ENCODE data around the gene ELANE.
"Not testable (repeated sequence)": the region's sequence is repeated elsewhere in the genome, so short reads cannot be mapped to it uniquely, and the experiment has no call there.

The ELANE gene

DNA sequence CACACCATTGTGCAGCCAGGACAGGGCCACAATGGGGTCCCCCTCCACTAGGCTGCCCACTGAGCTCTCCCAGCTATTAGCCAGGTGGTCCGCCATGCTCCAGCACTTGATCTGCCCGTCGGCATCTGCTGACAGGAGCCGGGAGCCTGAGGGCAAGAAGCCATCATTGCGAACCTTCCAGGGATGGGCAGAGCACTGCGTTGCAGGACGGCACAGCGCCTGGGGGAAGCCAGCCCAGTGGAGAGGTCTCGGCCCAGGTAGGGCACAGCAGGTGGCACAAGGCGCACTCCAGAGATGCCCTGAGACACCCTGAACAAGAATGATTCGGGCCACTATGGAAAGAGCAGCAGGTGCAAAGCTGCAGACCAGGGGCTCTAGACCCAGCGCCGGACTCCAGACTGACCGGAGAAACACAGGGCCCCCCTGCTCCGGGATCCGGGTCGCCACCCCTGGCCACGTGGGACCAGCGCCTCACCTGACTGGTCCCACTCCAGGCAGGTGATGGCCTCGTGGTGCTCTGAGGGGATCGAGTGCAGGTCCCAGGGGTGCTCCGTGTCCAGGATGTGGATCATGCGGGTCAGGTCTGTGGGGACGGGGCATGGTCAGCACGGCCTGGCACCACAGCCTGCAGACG, 37.7 kb downstream of the ELANE start:
- DNase-seq (ENCODE audit: low read depth) = no peak
- in situ Hi-C loops (cut with HindIII; ENCODE audit: low sequenced_read_pairs) = no loop called here

GRCh38 chr19:890831-891230, 38.7 kb downstream of the ELANE start:
- TF ChIP-seq, protein P1, sequence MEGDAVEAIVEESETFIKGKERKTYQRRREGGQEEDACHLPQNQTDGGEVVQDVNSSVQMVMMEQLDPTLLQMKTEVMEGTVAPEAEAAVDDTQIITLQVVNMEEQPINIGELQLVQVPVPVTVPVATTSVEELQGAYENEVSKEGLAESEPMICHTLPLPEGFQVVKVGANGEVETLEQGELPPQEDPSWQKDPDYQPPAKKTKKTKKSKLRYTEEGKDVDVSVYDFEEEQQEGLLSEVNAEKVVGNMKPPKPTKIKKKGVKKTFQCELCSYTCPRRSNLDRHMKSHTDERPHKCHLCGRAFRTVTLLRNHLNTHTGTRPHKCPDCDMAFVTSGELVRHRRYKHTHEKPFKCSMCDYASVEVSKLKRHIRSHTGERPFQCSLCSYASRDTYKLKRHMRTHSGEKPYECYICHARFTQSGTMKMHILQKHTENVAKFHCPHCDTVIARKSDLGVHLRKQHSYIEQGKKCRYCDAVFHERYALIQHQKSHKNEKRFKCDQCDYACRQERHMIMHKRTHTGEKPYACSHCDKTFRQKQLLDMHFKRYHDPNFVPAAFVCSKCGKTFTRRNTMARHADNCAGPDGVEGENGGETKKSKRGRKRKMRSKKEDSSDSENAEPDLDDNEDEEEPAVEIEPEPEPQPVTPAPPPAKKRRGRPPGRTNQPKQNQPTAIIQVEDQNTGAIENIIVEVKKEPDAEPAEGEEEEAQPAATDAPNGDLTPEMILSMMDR (IDR thresholded peaks at IDR 0.05; ENCODE audit: low read depth, low read length, missing control alignments) = no peak
- DNase-seq (ENCODE audit: low read depth) = no peak
- in situ Hi-C loops (cut with HindIII; ENCODE audit: low sequenced_read_pairs) = no loop called here
- H3K4me3 ChIP-seq (ENCODE audit: low read depth, low read length) = no peak overlapping the region

More for the DNA sequence above, 37.7 kb downstream of the ELANE start:
- H3K4me3 ChIP-seq (ENCODE audit: low read depth, low read length) = no peak overlapping the region
- TF ChIP-seq, protein P1 (IDR thresholded peaks at IDR 0.05; ENCODE audit: low read depth, low read length, missing control alignments) = no peak

GRCh38 chr19:891421-892200, 39.5 kb downstream of the ELANE start:
- H3K4me3 ChIP-seq (ENCODE audit: low read depth, low read length) = peak overlapping the region; percentile 80
- DNase-seq (ENCODE audit: low read depth); in situ Hi-C loops (cut with HindIII; ENCODE audit: low sequenced_read_pairs): not testable (repeated sequence)

DNA sequence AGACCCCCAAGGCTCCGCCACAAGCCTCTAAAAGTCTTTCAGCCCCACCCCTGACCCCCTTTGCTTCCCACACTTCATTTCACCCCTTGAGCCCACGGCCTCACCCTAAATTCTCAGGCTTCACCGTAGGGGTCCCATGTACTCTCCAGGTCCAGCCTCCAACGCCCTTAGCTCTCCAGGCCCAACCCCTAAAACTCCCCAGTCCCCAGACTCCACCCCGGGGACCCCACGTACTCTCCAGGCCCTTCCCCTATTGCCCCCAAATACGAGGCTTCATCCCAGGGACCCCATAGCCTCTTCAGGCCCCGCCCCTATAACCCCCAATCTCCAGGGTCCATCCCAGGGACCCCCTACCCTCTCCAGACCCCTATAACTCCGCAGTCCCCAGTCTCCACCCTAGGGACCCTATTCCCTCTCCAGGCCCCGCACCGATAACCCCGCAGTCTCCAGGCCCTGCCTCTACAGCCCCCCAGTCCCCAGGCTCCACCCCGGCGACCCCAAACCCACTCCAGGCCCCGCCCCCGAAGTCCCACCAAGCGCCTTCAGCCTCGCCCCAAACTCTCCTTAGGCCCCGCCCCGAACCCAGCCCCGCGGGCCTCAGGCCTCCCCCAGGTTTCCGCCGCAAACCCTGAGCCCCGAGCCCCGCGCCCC, 40.3 kb downstream of the ELANE start:
- H3K4me3 ChIP-seq (ENCODE audit: low read depth, low read length) = peak overlapping the region; percentile 80
- TF ChIP-seq, protein P1 (IDR thresholded peaks at IDR 0.05; ENCODE audit: low read depth, low read length, missing control alignments) = no peak
- in situ Hi-C loops (cut with HindIII; ENCODE audit: low sequenced_read_pairs) = no loop called here
- DNase-seq (ENCODE audit: low read depth) = no peak

DNA sequence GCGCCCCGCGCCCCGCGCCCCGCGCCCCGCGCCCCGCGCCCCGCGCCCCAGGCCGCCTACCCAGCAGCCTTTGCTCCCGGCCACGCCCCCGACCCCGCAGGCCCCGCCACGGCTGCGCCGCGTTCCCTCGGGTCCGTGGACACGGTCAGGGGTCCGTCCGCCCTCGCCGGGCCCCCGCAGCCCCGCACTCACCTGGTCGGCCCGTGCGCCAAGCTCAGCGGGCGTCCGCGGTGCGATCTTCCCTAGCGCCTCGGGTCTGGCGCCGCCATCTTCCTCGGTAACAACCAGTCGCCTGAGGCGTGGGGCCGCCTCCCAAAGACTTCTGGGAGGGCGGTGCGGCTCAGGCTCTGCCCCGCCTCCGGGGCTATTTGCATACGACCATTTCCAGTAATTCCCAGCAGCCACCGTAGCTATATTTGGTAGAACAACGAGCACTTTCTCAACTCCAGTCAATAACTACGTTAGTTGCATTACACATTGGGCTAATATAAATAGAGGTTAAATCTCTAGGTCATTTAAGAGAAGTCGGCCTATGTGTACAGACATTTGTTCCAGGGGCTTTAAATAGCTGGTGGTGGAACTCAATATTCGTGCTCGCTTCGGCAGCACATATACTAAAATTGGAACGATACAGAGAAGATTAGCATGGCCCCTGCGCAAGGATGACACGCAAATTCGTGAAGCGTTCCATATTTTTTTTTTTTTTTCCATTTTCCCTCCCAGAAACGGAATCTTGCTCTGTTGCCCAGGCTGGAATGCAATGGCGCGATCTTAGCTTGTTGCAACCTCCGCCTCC, 41.0 kb downstream of the ELANE start, which contains the start of the genes MED16 and RNU6-9:
MED16 (minus strand) TSS at position 294 of the 796 bp plus-strand sequence. CDS start 2,056 bp downstream, outside the sequence.
RNU6-9 (plus strand) TSS at position 591 of the 796 bp plus-strand sequence.
- in situ Hi-C loops (cut with HindIII; ENCODE audit: low sequenced_read_pairs) = no loop called here
- TF ChIP-seq, protein P1 (IDR thresholded peaks at IDR 0.05; ENCODE audit: low read depth, low read length, missing control alignments) = no peak
- DNase-seq (ENCODE audit: low read depth) = peak; percentile 85
- peak within 1 kb of the TSS; percentile 80 for H3K4me3 ChIP-seq (ENCODE audit: low read depth, low read length)

- TF ChIP-seq, protein P1 (IDR thresholded peaks at IDR 0.05; ENCODE audit: low read depth, low read length, missing control alignments) = no peak
- no peak overlapping the region for H3K4me3 ChIP-seq (ENCODE audit: low read depth, low read length)
- DNase-seq (ENCODE audit: low read depth) = no peak
- in situ Hi-C loops (cut with HindIII; ENCODE audit: low sequenced_read_pairs) = no loop called here
These were observed 44.3 kb downstream of the ELANE start for GRCh38 chr19:896434-896833.

All from astrocyte of the cerebellum (primary cell).